GM12878 (cell line): ENCODE data around the gene SYNGAP1. TPM values are rescaled to one million over a fixed set of nuclear protein-coding genes. Genes with fewer than 3 reads are reported as not detected.

Source experiments
- BHLHE40 ChIP-seq, 2 experiments: fragments of 450-650 bp in 1 of 2; IDR thresholded peaks; 2 replicates each; pipeline ENCODE4 v1.6.1; 2011 to 2017; ENCODE audit warnings: low read depth in 2 of 2, borderline replicate concordance in 1 of 2, improper control_type of control experiment in 1 of 2, low read length in 1 of 2, mild to moderate bottlenecking in 1 of 2
- CREB1 ChIP-seq: IDR thresholded peaks from 2 replicates; pipeline ENCODE4 v1.6.1; 2012; ENCODE audit warnings: low read depth, mild to moderate bottlenecking, inconsistent platforms
- CTCF ChIP-seq, 3 experiments: IDR thresholded peaks in 2 of 3; conservative IDR thresholded peaks in 1 of 3; 2 replicates each; pipeline ENCODE4 v1.5.1; 2011; ENCODE audit warnings: low read depth in 3 of 3, low read length in 3 of 3, mild to moderate bottlenecking in 3 of 3, control low read depth in 2 of 3, moderate library complexity in 2 of 3, inconsistent platforms in 1 of 3, mixed read lengths in 1 of 3; ENCODE audit not compliant: control insufficient read depth in 2 of 3, insufficient read depth in 1 of 3; ENCODE audit errors: extremely low read depth in 1 of 3
- CUX1 ChIP-seq: IDR thresholded peaks from 2 replicates; pipeline ENCODE4 v1.6.1; 2012; ENCODE audit warnings: improper control_type of control experiment, low read depth, low read length; ENCODE audit not compliant: insufficient replicate concordance
- ELK1 ChIP-seq: IDR thresholded peaks from 2 replicates; pipeline ENCODE4 v1.6.1; 2012; ENCODE audit warnings: low read depth, low read length, improper control_type of control experiment
- FOXK2 ChIP-seq: fragments of 450-650 bp; IDR thresholded peaks from 2 replicates; pipeline ENCODE4 v1.6.1; 2017; ENCODE audit warnings: mild to moderate bottlenecking, moderate library complexity
- GATAD2B ChIP-seq: fragments of 450-650 bp; conservative IDR thresholded peaks from 2 replicates; pipeline ENCODE4 v1.6.1; 2017; ENCODE audit warnings: low read depth, mild to moderate bottlenecking, moderate library complexity
- KDM1A ChIP-seq: fragments of 200-600 bp; sonication (generic); IDR thresholded peaks from 2 replicates; pipeline ENCODE4 v1.6.1; 2016; ENCODE audit warnings: borderline replicate concordance
- LARP7 ChIP-seq: fragments of 450-650 bp; IDR thresholded peaks from 2 replicates; pipeline ENCODE4 v1.6.1; 2017; ENCODE audit warnings: mild to moderate bottlenecking
- MTA2 ChIP-seq: fragments of 450-650 bp; IDR thresholded peaks from 2 replicates; pipeline ENCODE4 v1.6.1; 2016; ENCODE audit warnings: low read depth, mild to moderate bottlenecking, moderate library complexity
- NFIC ChIP-seq: IDR thresholded peaks from 2 replicates; pipeline ENCODE4 v1.6.1; 2012; ENCODE audit warnings: low read depth, mild to moderate bottlenecking, inconsistent platforms, low read length, moderate library complexity
- NFYB ChIP-seq: IDR thresholded peaks from 2 replicates; pipeline ENCODE4 v1.6.1; 2011; ENCODE audit warnings: low read depth, mild to moderate bottlenecking, low read length, improper control_type of control experiment, moderate library complexity; ENCODE audit not compliant: insufficient read depth
- NR2C2 ChIP-seq: IDR thresholded peaks from 2 replicates; pipeline ENCODE4 v1.6.1; 2011; ENCODE audit warnings: borderline replicate concordance, low read depth; ENCODE audit not compliant: control insufficient read depth, insufficient read length
- NR2F1 ChIP-seq: fragments of 450-650 bp; conservative IDR thresholded peaks from 2 replicates; pipeline ENCODE4 v1.6.1; 2017; ENCODE audit warnings: mild to moderate bottlenecking
- PBX3 ChIP-seq: IDR thresholded peaks from 2 replicates; pipeline ENCODE4 v1.6.1; 2011; ENCODE audit warnings: mild to moderate bottlenecking, low read depth, low read length, moderate library complexity; ENCODE audit not compliant: insufficient replicate concordance
- POLR2AphosphoS5 ChIP-seq: IDR thresholded peaks from 2 replicates; pipeline ENCODE4 v1.6.1; 2011; ENCODE audit warnings: mild to moderate bottlenecking, low read length, inconsistent platforms
- RELA ChIP-seq: fragments of 450-650 bp; IDR thresholded peaks from 2 replicates; pipeline ENCODE4 v1.8.0; 2014; ENCODE audit warnings: borderline replicate concordance; ENCODE audit not compliant: partially characterized antibody
- RUNX3 ChIP-seq: IDR thresholded peaks from 2 replicates; pipeline ENCODE4 v1.6.1; 2012; ENCODE audit warnings: low read length, inconsistent platforms
- SREBF1 ChIP-seq: IDR thresholded peaks from 2 replicates; pipeline ENCODE4 v1.6.1; 2012; ENCODE audit warnings: mild to moderate bottlenecking, low read length
- SRF ChIP-seq, 2 experiments: IDR thresholded peaks; 2 replicates each; pipeline ENCODE4 v1.6.1; 2011; ENCODE audit warnings: low read depth in 2 of 2, low read length in 2 of 2, mild to moderate bottlenecking in 1 of 2, moderate library complexity in 1 of 2
- SUZ12 ChIP-seq: fragments of 200-600 bp; sonication (generic); IDR thresholded peaks from one replicate; pipeline ENCODE4 v1.6.1; 2018; ENCODE audit warnings: antibody characterized with exemption, mild to moderate bottlenecking; ENCODE audit not compliant: unreplicated experiment
- polyA plus RNA-seq, 11 experiments: library from polyadenylated mRNA; depleted of rRNA in 4 of 11; unstranded in 6 of 11; stranded (reverse) in 5 of 11; fragments of >200 nt; fragmentation: Nextera tagmentation in 4 of 11; fragmentation: Illumina TruSeq in 1 of 11; extraction: Ambion mirVana in 4 of 11; extraction: Trizol in 1 of 11; gene quantifications; 1 replicate in 1 of 11; 2 replicates in 10 of 11; pipeline versions ENCODE4 v1.2.1 to v1.2.3, GENCODE V29; 2011 to 2016; ENCODE audit warnings: inconsistent platforms in 2 of 11, missing spikeins in 2 of 11, low read depth in 1 of 11
- total RNA-seq, 4 experiments: library from RNA; depleted of rRNA in 3 of 4; stranded (reverse); fragments of >200 nt in 3 of 4; fragmentation: Illumina TruSeq in 1 of 4; extraction: Trizol in 1 of 4; gene quantifications; 2 replicates each; pipeline versions ENCODE4 v1.2.1 to v1.2.3, GENCODE V29; 2013 to 2021

Gene SYNGAP1
- total and polyA plus RNA-seq, 10 of the 15 experiments (the other 5 are each of a cell fraction or from before 2014, with no cell fraction given): 0.05 to 9.2 (median 1.2) TPM

GRCh38 chr6:33391278-33391921 lies 28.5 kb upstream of the SYNGAP1 start, which contains the start of gene KIFC1 (continued):
- TF ChIP-seq CUX1 (no peak), SRF (IDR thresholded peaks at IDR 0.05; ENCODE audit: low read depth in 2 of 2, low read length in 2 of 2) (peak in 1 of 2 experiments; percentile 66; a peak in 1 of 4 replicates), PBX3 (no peak), POLR2AphosphoS5 (no peak), RUNX3 (peak; percentile 50), GATAD2B (no peak; the same call in none of the 2 replicates), MTA2 (no peak), NFIC (no peak), FOXK2 (peak; percentile 58; the same call in 1 of the 2 replicates), CREB1 (peak; percentile 97), NR2F1 (no peak), SUZ12 (no peak), BHLHE40 (IDR thresholded peaks at IDR 0.05; ENCODE audit: borderline replicate concordance in 1 of 2, low read depth in 2 of 2, low read length in 1 of 2) (peak; percentile 96 to 98), NFYB (peak; percentile 91; the same call in 1 of the 2 replicates), KDM1A (no peak), CTCF (IDR thresholded peaks at IDR 0.05 in 2 of 3, conservative IDR thresholded peaks at IDR 0.05 in 1 of 3; ENCODE audit: control insufficient read depth in 2 of 3, extremely low read depth in 1 of 3, insufficient read depth in 1 of 3, low read depth in 3 of 3, low read length in 3 of 3) (peak; percentile 93 to 98 (median 98); a peak in 5 of 6 replicates), RELA (peak; percentile 81), SREBF1 (peak; percentile 13; the same call in 1 of the 2 replicates), NR2C2 (no peak), LARP7 (peak; percentile 42; the same call in 1 of the 2 replicates), ELK1 (peak; percentile 86)
